ENCODE results near the gene RLIM. TPM values are rescaled to one million over a fixed set of nuclear protein-coding genes. Genes with fewer than 3 reads are reported as not detected.
A peak's percentile ranks its signal among the peaks of the same experiment; 100 is the strongest.
"Not testable (repeated sequence)": the region's sequence is repeated elsewhere in the genome, so short reads cannot be mapped to it uniquely, and the experiment has no call there.

The RLIM gene, protein sequence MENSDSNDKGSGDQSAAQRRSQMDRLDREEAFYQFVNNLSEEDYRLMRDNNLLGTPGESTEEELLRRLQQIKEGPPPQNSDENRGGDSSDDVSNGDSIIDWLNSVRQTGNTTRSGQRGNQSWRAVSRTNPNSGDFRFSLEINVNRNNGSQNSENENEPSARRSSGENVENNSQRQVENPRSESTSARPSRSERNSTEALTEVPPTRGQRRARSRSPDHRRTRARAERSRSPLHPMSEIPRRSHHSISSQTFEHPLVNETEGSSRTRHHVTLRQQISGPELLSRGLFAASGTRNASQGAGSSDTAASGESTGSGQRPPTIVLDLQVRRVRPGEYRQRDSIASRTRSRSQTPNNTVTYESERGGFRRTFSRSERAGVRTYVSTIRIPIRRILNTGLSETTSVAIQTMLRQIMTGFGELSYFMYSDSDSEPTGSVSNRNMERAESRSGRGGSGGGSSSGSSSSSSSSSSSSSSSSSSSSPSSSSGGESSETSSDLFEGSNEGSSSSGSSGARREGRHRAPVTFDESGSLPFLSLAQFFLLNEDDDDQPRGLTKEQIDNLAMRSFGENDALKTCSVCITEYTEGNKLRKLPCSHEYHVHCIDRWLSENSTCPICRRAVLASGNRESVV
- total RNA-seq (2022) (57.2 and 58.4 TPM in 2 replicates), Bru-seq, nascent RNA (percentile 97 among the genes with signal in this experiment), BruChase-seq, experiment 1, labeled RNA remaining after a 6-hour chase (percentile 98 among the genes with signal in this experiment), BruChase-seq, experiment 2, labeled RNA remaining after a 2-hour chase (percentile 98 among the genes with signal in this experiment)
- long read RNA-seq, full-length matches to known transcripts: 36 of 44 reads
- long read RNA-seq, partial matches to known transcripts: 0 of 44 reads
- long read RNA-seq, other reads (novel, unspliced or antisense): 8 of 44 reads

DNA sequence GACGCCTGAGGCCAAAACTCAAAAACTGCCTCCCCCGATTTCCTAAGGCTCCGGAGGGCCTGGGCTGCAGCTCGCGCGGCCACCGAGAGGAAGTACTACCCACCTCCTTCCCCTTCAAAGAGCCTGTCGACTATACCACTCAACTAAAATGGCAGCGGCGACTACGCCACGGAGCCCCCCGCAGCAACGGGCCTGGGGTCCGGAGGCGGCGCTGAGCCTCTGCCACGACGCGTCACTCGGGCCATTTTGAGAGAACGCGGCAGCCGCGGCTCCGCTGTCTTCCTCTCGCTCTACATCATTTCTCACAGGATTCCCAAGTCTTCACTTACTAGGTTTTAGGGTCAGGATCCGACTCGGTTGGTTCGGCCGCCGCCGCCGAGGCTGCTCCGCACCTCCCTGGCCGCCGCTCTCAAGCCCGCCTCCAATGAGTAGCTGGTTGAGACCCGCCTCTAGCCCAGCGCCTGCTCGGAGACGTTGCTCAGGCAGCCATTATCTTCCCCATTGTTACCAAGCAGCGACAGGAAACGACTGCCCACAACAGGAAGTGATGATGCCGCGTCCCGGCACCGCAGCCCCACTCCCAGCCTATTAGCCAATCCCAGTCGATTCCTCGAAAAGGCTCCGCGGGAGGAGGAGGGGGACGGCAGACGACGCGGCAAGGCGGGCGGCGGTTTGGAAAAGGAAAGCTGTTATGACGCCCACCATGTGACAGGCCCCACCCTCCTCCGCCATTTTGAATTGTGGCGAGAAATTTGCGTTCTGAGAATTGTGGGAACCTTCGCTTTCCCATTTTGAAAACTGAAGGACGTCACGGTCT lies at the start of gene RLIM:
RLIM (minus strand) TSS at position 532 of the 817 bp plus-strand sequence. CDS start 18,647 bp downstream, outside the sequence.
- peak within 1 kb of the TSS; percentile 97 for H3K4me3 Mint-ChIP-seq (ENCODE audit: unreplicated experiment)
- H3K4me1 Mint-ChIP-seq (ENCODE audit: insufficient read depth, unreplicated experiment): no peaks in the 10 kb centered on the region
- H3K36me3 Mint-ChIP-seq (ENCODE audit: insufficient read depth, unreplicated experiment): peaks cover 14% of the 10 kb centered on the region
- H3K27me3 Mint-ChIP-seq (ENCODE audit: insufficient read depth, unreplicated experiment): peaks cover 15% of the 10 kb centered on the region
- ChIA-PET CTCF (no interaction called here), POLR2A (interaction anchor here (0.6 to 1.5 kb wide), 12 partner anchors 8 to 1736 kb away, joined by 3 to 6 read pairs (median 3); no protein-coding TSS in a partner anchor)
- BruUV-seq (replicated peaks): TSS peak; percentile 40
- H3K27ac Mint-ChIP-seq (ENCODE audit: low read depth, unreplicated experiment): peak within 1 kb of the TSS; percentile 99
- intact Hi-C loops (cut with micrococcal nuclease): loop anchor here (10.0 kb wide), 1 partner anchor 540 kb away; the partner anchor contains the start of gene ABCB7
- peak; percentile 93 for DNase-seq (ENCODE audit: unreplicated experiment)
- TF ChIP-seq, protein P1, sequence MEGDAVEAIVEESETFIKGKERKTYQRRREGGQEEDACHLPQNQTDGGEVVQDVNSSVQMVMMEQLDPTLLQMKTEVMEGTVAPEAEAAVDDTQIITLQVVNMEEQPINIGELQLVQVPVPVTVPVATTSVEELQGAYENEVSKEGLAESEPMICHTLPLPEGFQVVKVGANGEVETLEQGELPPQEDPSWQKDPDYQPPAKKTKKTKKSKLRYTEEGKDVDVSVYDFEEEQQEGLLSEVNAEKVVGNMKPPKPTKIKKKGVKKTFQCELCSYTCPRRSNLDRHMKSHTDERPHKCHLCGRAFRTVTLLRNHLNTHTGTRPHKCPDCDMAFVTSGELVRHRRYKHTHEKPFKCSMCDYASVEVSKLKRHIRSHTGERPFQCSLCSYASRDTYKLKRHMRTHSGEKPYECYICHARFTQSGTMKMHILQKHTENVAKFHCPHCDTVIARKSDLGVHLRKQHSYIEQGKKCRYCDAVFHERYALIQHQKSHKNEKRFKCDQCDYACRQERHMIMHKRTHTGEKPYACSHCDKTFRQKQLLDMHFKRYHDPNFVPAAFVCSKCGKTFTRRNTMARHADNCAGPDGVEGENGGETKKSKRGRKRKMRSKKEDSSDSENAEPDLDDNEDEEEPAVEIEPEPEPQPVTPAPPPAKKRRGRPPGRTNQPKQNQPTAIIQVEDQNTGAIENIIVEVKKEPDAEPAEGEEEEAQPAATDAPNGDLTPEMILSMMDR (IDR thresholded peaks at IDR 0.05; ENCODE audit: unreplicated experiment): no peak
- H3K9me3 Mint-ChIP-seq (ENCODE audit: unreplicated experiment): no peaks in the 10 kb centered on the region

DNA sequence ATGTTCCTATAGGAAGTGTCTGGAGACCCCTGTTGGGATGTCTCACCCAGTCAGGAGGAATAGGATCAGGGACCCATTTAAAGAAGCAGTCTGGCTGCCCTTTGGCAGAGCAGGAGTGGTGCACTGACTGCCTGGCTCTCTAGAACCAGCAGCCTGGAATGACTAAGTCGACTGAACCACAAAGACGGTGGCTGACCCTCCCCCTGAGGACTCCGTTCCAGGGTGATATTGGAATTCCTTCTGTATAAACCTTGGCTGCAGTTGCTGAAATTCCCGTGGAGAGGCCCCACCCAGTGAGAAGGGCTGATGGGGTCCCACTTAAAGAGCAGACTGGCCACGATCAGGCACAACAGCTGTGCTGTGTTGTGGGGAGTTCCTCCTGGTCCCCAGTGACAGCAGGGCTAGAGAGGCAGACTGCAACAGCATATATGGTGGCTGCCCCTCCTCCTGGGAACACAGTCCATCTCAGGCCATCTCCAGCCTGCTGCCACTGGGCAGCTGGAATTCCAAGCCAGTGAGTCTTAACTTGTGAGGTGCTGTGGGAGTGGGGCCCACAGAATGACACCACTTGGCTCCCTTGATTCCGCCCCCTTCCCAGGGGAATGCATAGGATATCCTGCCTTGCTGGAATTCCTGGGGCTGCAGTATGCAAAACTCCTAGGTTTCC lies 41.8 kb upstream of the RLIM start:
- ChIA-PET CTCF (no interaction called here), POLR2A (no interaction called here)
- H3K27me3 Mint-ChIP-seq (ENCODE audit: insufficient read depth, unreplicated experiment): no peaks in the 10 kb centered on the region
- intact Hi-C loops (cut with micrococcal nuclease): no loop called here
- no peak for DNase-seq (ENCODE audit: unreplicated experiment)
- BruUV-seq (replicated peaks): no TSS peak
- TF ChIP-seq, protein P1 (IDR thresholded peaks at IDR 0.05; ENCODE audit: unreplicated experiment): no peak
- no peak overlapping the region for H3K4me3 Mint-ChIP-seq (ENCODE audit: unreplicated experiment)
- H3K4me1 Mint-ChIP-seq (ENCODE audit: insufficient read depth, unreplicated experiment): no peaks in the 10 kb centered on the region
- no peaks in the 10 kb centered on the region for H3K36me3 Mint-ChIP-seq (ENCODE audit: insufficient read depth, unreplicated experiment)
- H3K9me3 Mint-ChIP-seq (ENCODE audit: unreplicated experiment): peaks cover 9% of the 10 kb centered on the region
- no peak overlapping the region for H3K27ac Mint-ChIP-seq (ENCODE audit: low read depth, unreplicated experiment)

DNA sequence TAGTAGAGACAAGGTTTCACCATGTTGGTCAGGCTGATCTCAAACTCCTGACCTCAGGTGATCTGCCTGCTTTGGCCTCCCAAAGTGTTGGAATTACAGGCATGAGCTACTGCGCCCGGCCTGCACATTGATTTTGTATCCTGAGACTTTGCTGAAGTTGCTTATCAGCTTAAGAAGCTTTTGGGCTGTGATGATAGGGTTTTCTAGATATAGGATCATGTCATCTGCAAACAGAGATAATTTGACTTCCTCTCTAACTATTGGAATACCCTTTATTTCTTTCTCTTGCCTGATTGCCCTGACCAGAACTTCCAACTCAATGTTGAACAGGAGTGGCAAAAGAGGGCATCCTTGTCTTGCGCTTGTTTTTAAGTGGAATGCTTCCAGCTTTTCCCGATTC lies 40.5 kb upstream of the RLIM start:
- intact Hi-C loops (cut with micrococcal nuclease); H3K27ac Mint-ChIP-seq (ENCODE audit: low read depth, unreplicated experiment); BruUV-seq (replicated peaks); H3K27me3 Mint-ChIP-seq (ENCODE audit: insufficient read depth, unreplicated experiment); CTCF ChIA-PET; H3K36me3 Mint-ChIP-seq (ENCODE audit: insufficient read depth, unreplicated experiment); H3K4me1 Mint-ChIP-seq (ENCODE audit: insufficient read depth, unreplicated experiment); POLR2A ChIA-PET; H3K9me3 Mint-ChIP-seq (ENCODE audit: unreplicated experiment); DNase-seq (ENCODE audit: unreplicated experiment); H3K4me3 Mint-ChIP-seq (ENCODE audit: unreplicated experiment): not testable (repeated sequence)

DNA sequence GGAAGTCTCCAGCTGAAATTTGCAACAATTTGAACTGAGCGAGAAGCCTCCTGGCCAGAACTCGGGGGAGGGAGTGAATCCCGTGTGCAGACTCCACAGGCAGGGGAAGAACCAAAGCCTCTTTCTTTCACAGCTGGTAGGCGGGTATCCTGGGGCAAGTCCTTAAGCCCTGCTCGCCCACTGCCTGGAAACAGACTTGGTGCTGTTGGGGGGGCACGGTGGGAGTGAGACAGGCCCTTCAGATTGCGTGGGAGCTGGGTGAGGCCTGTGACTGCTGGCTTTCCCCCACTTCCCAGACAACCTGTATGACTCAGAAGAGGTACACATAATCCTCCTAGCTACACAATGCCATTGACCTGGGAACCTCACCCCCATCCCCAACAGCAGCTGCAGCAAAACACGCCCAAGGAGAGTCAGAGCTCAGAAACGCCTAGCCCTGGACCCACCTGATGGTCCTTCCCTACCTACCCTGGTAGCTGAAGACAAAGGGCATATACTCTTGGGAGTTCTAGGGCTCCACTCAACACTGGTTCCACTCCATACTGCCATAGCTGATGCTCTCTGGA lies 22.4 kb upstream of the RLIM start:
- Mint-ChIP-seq H3K27ac (ENCODE audit: low read depth, unreplicated experiment) (no peak overlapping the region), H3K4me3 (ENCODE audit: unreplicated experiment) (no peak overlapping the region), H3K4me1 (ENCODE audit: insufficient read depth, unreplicated experiment) (no peaks in the 10 kb centered on the region), H3K36me3 (ENCODE audit: insufficient read depth, unreplicated experiment) (peaks cover 4% of the 10 kb centered on the region), H3K9me3 (ENCODE audit: unreplicated experiment) (peaks cover 7% of the 10 kb centered on the region), H3K27me3 (ENCODE audit: insufficient read depth, unreplicated experiment) (peaks cover 77% of the 10 kb centered on the region)
- intact Hi-C loops (cut with micrococcal nuclease): no loop called here
- TF ChIP-seq, protein P1 (IDR thresholded peaks at IDR 0.05; ENCODE audit: unreplicated experiment): no peak
- BruUV-seq (replicated peaks): no TSS peak
- ChIA-PET CTCF (no interaction called here), POLR2A (no interaction called here)
- DNase-seq (ENCODE audit: unreplicated experiment): peak; percentile 21
